LNCAP (cell line): ENCODE results near the gene METTL3.

Source experiments
- CTCF ChIP-seq: fragments of 450-650 bp; IDR thresholded peaks from 2 replicates; pipeline ENCODE4 v1.5.1; 2017; ENCODE audit warnings: mild to moderate bottlenecking

METTL3 gene

GRCh38 chr14:21449899-21450216 is 61.3 kb downstream of the METTL3 start:
- TF ChIP-seq CTCF: no peak
